ENCODE data around the gene PRC1. TPM values are rescaled to one million over a fixed set of nuclear protein-coding genes. Genes with fewer than 3 reads are reported as not detected.

Gene PRC1
- total and polyA plus RNA-seq, 2 of the 13 experiments (the other 11 are each of a cell fraction or from before 2014, with no cell fraction given): 137 to 162 TPM

- TF ChIP-seq NFAT5 (CRISPR knock-in tag; IDR thresholded peaks at IDR 0.05) (no peak), RBFOX2 (IDR thresholded peaks at IDR 0.05; ENCODE audit: low read depth, low read length) (0 out of 2 replicates have a peak, but pooled peaks have one; percentile 30), ARNTL (CRISPR knock-in tag; IDR thresholded peaks at IDR 0.05) (no peak), ZNF607 (CRISPR knock-in tag; IDR thresholded peaks at IDR 0.05; ENCODE audit: borderline replicate concordance) (no peak)
Measured at GRCh38 chr15:90957031-90957790, 37.1 kb downstream of the PRC1 start (continued).

DNA sequence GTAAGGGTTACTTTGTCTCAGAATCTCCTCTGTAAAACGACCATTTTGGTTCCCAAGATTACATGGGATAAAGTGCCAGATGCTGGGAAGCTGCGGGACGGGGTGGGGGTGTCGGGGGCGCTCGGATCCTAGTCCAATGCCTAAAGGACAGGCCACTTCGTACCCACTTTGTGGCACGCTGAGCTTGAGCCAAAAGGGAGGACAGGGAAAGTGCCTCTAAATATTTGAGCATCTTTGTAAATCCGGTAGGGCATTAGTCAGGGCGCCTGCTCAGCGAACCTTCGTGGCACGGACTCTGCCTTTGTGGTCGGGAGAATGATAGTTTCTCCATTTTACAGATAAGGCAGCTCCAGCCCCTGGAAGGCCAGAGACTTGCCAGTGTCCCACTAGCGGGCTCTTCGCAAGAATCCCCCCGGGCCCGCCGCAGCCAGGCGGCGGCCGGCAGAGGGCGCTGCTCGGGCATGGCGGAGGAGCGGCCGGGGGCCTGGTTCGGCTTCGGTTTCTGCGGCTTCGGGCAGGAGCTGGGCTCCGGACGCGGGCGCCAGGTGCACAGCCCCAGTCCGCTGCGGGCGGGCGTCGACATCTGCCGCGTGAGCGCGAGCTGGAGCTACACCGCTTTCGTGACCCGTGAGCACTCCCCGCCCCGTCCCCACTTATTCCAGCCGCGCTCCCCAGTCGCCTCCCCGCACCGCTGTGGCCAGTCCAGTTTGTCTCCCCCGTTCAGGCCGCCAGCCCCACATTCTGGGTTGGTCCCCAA lies 37.9 kb downstream of the PRC1 start:
- POLR2A ChIA-PET: no interaction called here
- Histone ChIP-seq H4K20me1 (ENCODE audit: insufficient read depth, low read length) (no peaks in the 10 kb centered on the region), H3K9ac (ENCODE audit: insufficient read depth, low read depth, low read length) (peak overlapping the region; percentile 97; the same call in 1 of the 2 replicates), H2AFZ (ENCODE audit: low read length) (no peak overlapping the region), H3K4me1 (ENCODE audit: insufficient read depth, low read length) (peaks cover 11% of the 10 kb centered on the region), H3K27ac (ENCODE audit: extremely low read length, insufficient read depth, low read length) (peak overlapping the region; percentile 97), H3K79me2 (ENCODE audit: insufficient read depth, low read length) (peaks cover 9% of the 10 kb centered on the region), H3K4me2 (ENCODE audit: low read depth, low read length) (peak overlapping the region; percentile 83), H3K27me3 (ENCODE audit: control insufficient read depth in 1 of 2, insufficient read depth in 2 of 2, low read length in 2 of 2) (no peaks in the 10 kb centered on the region), H3K9me3 (ENCODE audit: low read length) (no peaks in the 10 kb centered on the region), H3K4me3 (replicated peaks in 1 of 3; ENCODE audit: insufficient read depth in 1 of 3, low read depth in 2 of 3, low read length in 3 of 3) (peak overlapping the region in 2 of 3 experiments; percentile 65 to 77; a peak in 4 of 6 replicates), H3K36me3 (replicated peaks in 1 of 2; ENCODE audit: control insufficient read depth in 1 of 2, insufficient read depth in 2 of 2, low read length in 2 of 2) (peaks cover 19 to 44% of the 10 kb centered on the region in 2 experiments; a peak in 4 of 5 replicates)
- DNase-seq (ENCODE audit: low spot score) (no peak), FAIRE-seq (no peak), ATAC-seq (no peak)
- intact Hi-C loops (cut with micrococcal nuclease; ENCODE audit: unreplicated experiment): loop anchor here (5.0 kb wide), 1 partner anchor 76 kb away; no protein-coding TSS in a partner anchor
- in situ Hi-C loops (cut with HindIII; ENCODE audit: extremely low pct_ligation_motif_present, low pct_unique_long_range_greater_than_20kb): no loop called here
- CTCF ChIA-PET (ENCODE audit: low intra/inter-chr PET ratio, low total read pairs): no interaction called here
- TF ChIP-seq RBFOX2 (IDR thresholded peaks at IDR 0.05; ENCODE audit: low read depth, low read length): 0 out of 2 replicates have a peak, but pooled peaks have one; percentile 17
- TF ChIP-seq ZBTB33 (CRISPR knock-in tag; IDR thresholded peaks at IDR 0.05): peak; percentile 87
- 0 out of 2 replicates have a peak, but pooled peaks have one; percentile 27 for TF ChIP-seq ZC3H4 (CRISPR knock-in tag; IDR thresholded peaks at IDR 0.05; ENCODE audit: borderline replicate concordance)
- no peak for TF ChIP-seq MYNN (CRISPR knock-in tag; IDR thresholded peaks at IDR 0.05; ENCODE audit: low read depth)
- peak; percentile 35 for TF ChIP-seq AGO2 (optimal IDR thresholded peaks at IDR 0.05; ENCODE audit: low read depth, low read length)
- no TSS peak for BruUV-seq (replicated peaks)
- 96% methylated on average over 25 of the region's 56 CpGs for WGBS (ENCODE audit: low lambda C conversion rate)

All from HepG2 (cell line).